Vagina (tissue), 2 donors: Measurements from ENCODE around the gene SUGCT.
"Not testable (repeated sequence)": the region's sequence is repeated elsewhere in the genome, so short reads cannot be mapped to it uniquely, and the experiment has no call there.

Source experiments
- CTCF ChIP-seq, 3 experiments: fragments of 450-650 bp in 2 of 3; fragments of 200-600 bp in 1 of 3; sonication (generic) in 1 of 3; IDR thresholded peaks; one replicate each; pipeline ENCODE4 v1.5.1; 2017 to 2019; ENCODE audit warnings: antibody characterized with exemption in 3 of 3, mild to moderate bottlenecking in 2 of 3, moderate library complexity in 2 of 3
- POLR2A ChIP-seq, 2 donors: fragments of 450-650 bp; IDR thresholded peaks; one replicate each; pipeline ENCODE4 v1.6.1; 2017; ENCODE audit warnings: antibody characterized with exemption in 2 of 2, mild to moderate bottlenecking in 2 of 2, moderate library complexity in 2 of 2
- POLR2AphosphoS5 ChIP-seq, 2 donors: sonication (generic); formaldehyde crosslinking; IDR thresholded peaks; one replicate each; pipeline ENCODE4 v1.9.0; 2017; ENCODE audit warnings: antibody characterized with exemption in 2 of 2, mild to moderate bottlenecking in 2 of 2, low read depth in 1 of 2; ENCODE audit not compliant: insufficient read depth in 1 of 2

GRCh38 chr7:40173121-40173520 is 38.3 kb downstream of the SUGCT start:
- not testable (repeated sequence) for TF ChIP-seq CTCF (IDR thresholded peaks at IDR 0.05); POLR2A (IDR thresholded peaks at IDR 0.05); POLR2AphosphoS5 (IDR thresholded peaks at IDR 0.05; ENCODE audit: insufficient read depth in 1 of 2, low read depth in 1 of 2)
